GM18520 (cell line): Measurements from ENCODE around the gene FAM219A.

ENCODE experiments used
- ATAC-seq: cut with Tn5 transposase; IDR thresholded peaks from one replicate; pipeline ENCODE4 v1.9.1; 2021; ENCODE audit not compliant: unreplicated experiment

The FAM219A gene

GRCh38 chr9:34405719-34406118 lies 52.7 kb downstream of the FAM219A start:
- no peak for ATAC-seq

GRCh38 chr9:34403554-34404380 lies 54.6 kb downstream of the FAM219A start:
- no peak for ATAC-seq

GRCh38 chr9:34400686-34401602 lies 57.4 kb downstream of the FAM219A start:
- no peak for ATAC-seq

GRCh38 chr9:34400275-34400674 lies 58.1 kb downstream of the FAM219A start:
- no peak for ATAC-seq

- no peak for ATAC-seq
Measured at GRCh38 chr9:34399729-34400128, 58.6 kb downstream of the FAM219A start.

- ATAC-seq, result no peak
Measured at GRCh38 chr9:34398875-34399274, 59.5 kb downstream of the FAM219A start.

- ATAC-seq, result no peak
Measured at GRCh38 chr9:34396276-34397214, 61.8 kb downstream of the FAM219A start.

- ATAC-seq, result no peak
Measured at GRCh38 chr9:34392511-34392910, 65.9 kb downstream of the FAM219A start.

GRCh38 chr9:34387239-34387638 lies 71.1 kb downstream of the FAM219A start:
- no peak for ATAC-seq

- ATAC-seq, result no peak
Measured at GRCh38 chr9:34386656-34387055, 71.7 kb downstream of the FAM219A start.

- ATAC-seq, result no peak
Measured at GRCh38 chr9:34385561-34386230, 72.7 kb downstream of the FAM219A start.

GRCh38 chr9:34384368-34385165 lies 73.8 kb downstream of the FAM219A start:
- ATAC-seq, result no peak

GRCh38 chr9:34383904-34384303 lies 74.5 kb downstream of the FAM219A start:
- ATAC-seq, result no peak

- no peak for ATAC-seq
Measured at GRCh38 chr9:34382879-34383278, 75.5 kb downstream of the FAM219A start.

GRCh38 chr9:34382054-34382453 lies 76.3 kb downstream of the FAM219A start:
- ATAC-seq, result no peak

- ATAC-seq, result no peak
Measured at GRCh38 chr9:34381323-34381722, 77.0 kb downstream of the FAM219A start.

GRCh38 chr9:34380511-34381315 lies 77.7 kb downstream of the FAM219A start:
- ATAC-seq, result no peak

GRCh38 chr9:34380034-34380510 lies 78.3 kb downstream of the FAM219A start:
- no peak for ATAC-seq
